Stimulated activated naive CD8-positive, alpha-beta T cell treated with anti-CD3 and anti-CD28 coated beads, Interleukin-15, Interleukin-2, amounts not matched to agents 100 ng/mL and 50 ng/mL, for 24 hours (primary cell): ENCODE measurements around the gene POLR3G.
A peak's percentile ranks its signal among the peaks of the same experiment; 100 is the strongest.

Experiments used
- H3K27ac Mint-ChIP-seq: one replicate; pipeline ENCODE4 v1.8.0; 2021; ENCODE audit warnings: mild to moderate bottlenecking, mixed read lengths
- H3K27me3 Mint-ChIP-seq: one replicate; pipeline ENCODE4 v1.8.0; 2021; ENCODE audit warnings: mixed read lengths
- H3K36me3 Mint-ChIP-seq: one replicate; pipeline ENCODE4 v1.8.0; 2021; ENCODE audit warnings: low read depth, mixed read lengths
- H3K4me1 Mint-ChIP-seq: one replicate; pipeline ENCODE4 v1.8.0; 2021; ENCODE audit warnings: low read depth, mixed read lengths
- H3K4me3 Mint-ChIP-seq: one replicate; pipeline ENCODE4 v1.8.0; 2021; ENCODE audit warnings: mild to moderate bottlenecking, mixed read lengths
- H3K9me3 Mint-ChIP-seq: one replicate; pipeline ENCODE4 v1.8.0; 2021; ENCODE audit warnings: mixed read lengths

Gene POLR3G

GRCh38 chr5:90553711-90554110 lies 79.0 kb downstream of the POLR3G start:
- Mint-ChIP-seq H3K27ac (no peak overlapping the region), H3K36me3 (no peaks in the 10 kb centered on the region), H3K27me3 (peaks cover 56% of the 10 kb centered on the region), H3K4me3 (no peak overlapping the region), H3K4me1 (peaks cover 8% of the 10 kb centered on the region), H3K9me3 (no peaks in the 10 kb centered on the region)

- Mint-ChIP-seq H3K27ac (no peak overlapping the region), H3K27me3 (peaks cover 61% of the 10 kb centered on the region), H3K4me3 (no peak overlapping the region), H3K9me3 (no peaks in the 10 kb centered on the region), H3K4me1 (peaks cover 8% of the 10 kb centered on the region), H3K36me3 (no peaks in the 10 kb centered on the region)
These were observed 79.8 kb downstream of the POLR3G start for GRCh38 chr5:90554358-90555006.

GRCh38 chr5:90555666-90556065 lies 81.0 kb downstream of the POLR3G start:
- Mint-ChIP-seq H3K9me3 (no peaks in the 10 kb centered on the region), H3K4me3 (no peak overlapping the region), H3K36me3 (no peaks in the 10 kb centered on the region), H3K4me1 (peaks cover 8% of the 10 kb centered on the region), H3K27me3 (peaks cover 70% of the 10 kb centered on the region), H3K27ac (no peak overlapping the region)

- Mint-ChIP-seq H3K27me3 (peaks cover 74% of the 10 kb centered on the region), H3K4me3 (no peak overlapping the region), H3K4me1 (peaks cover 8% of the 10 kb centered on the region), H3K36me3 (no peaks in the 10 kb centered on the region), H3K9me3 (no peaks in the 10 kb centered on the region), H3K27ac (no peak overlapping the region)
These were observed 82.7 kb downstream of the POLR3G start for GRCh38 chr5:90557391-90557790.

GRCh38 chr5:90557871-90558270 lies 83.2 kb downstream of the POLR3G start:
- H3K4me3 Mint-ChIP-seq: peak overlapping the region; percentile 53
- H3K27me3 Mint-ChIP-seq: peaks cover 73% of the 10 kb centered on the region
- peaks cover 8% of the 10 kb centered on the region for H3K4me1 Mint-ChIP-seq
- no peaks in the 10 kb centered on the region for H3K9me3 Mint-ChIP-seq
- H3K36me3 Mint-ChIP-seq: no peaks in the 10 kb centered on the region
- H3K27ac Mint-ChIP-seq: no peak overlapping the region

GRCh38 chr5:90558344-90559192 lies 83.9 kb downstream of the POLR3G start, which contains the start of gene ADGRV1:
Gene ADGRV1, plus strand, starts transcription at chr5:90558797. Its CDS starts 99 bp downstream, at chr5:90558896.
- peaks cover 69% of the 10 kb centered on the region for H3K27me3 Mint-ChIP-seq
- no peak within 1 kb of the TSS for H3K27ac Mint-ChIP-seq
- H3K4me3 Mint-ChIP-seq: peak within 1 kb of the TSS; percentile 53
- H3K4me1 Mint-ChIP-seq: peaks cover 8% of the 10 kb centered on the region
- H3K9me3 Mint-ChIP-seq: no peaks in the 10 kb centered on the region
- H3K36me3 Mint-ChIP-seq: no peaks in the 10 kb centered on the region

- H3K36me3 Mint-ChIP-seq: no peaks in the 10 kb centered on the region
- H3K27me3 Mint-ChIP-seq: peaks cover 70% of the 10 kb centered on the region
- no peaks in the 10 kb centered on the region for H3K9me3 Mint-ChIP-seq
- no peak overlapping the region for H3K4me3 Mint-ChIP-seq
- peaks cover 8% of the 10 kb centered on the region for H3K4me1 Mint-ChIP-seq
- H3K27ac Mint-ChIP-seq: no peak overlapping the region
These were observed 86.1 kb downstream of the POLR3G start for GRCh38 chr5:90560771-90561170.

- Mint-ChIP-seq H3K27ac (no peak overlapping the region), H3K27me3 (peaks cover 60% of the 10 kb centered on the region), H3K4me1 (peaks cover 8% of the 10 kb centered on the region), H3K9me3 (no peaks in the 10 kb centered on the region), H3K36me3 (no peaks in the 10 kb centered on the region), H3K4me3 (no peak overlapping the region)
These were observed 87.1 kb downstream of the POLR3G start for GRCh38 chr5:90561766-90562165.

GRCh38 chr5:90562341-90562740 lies 87.7 kb downstream of the POLR3G start:
- Mint-ChIP-seq H3K27me3 (peaks cover 58% of the 10 kb centered on the region), H3K27ac (no peak overlapping the region), H3K4me3 (no peak overlapping the region), H3K36me3 (no peaks in the 10 kb centered on the region), H3K9me3 (no peaks in the 10 kb centered on the region), H3K4me1 (peaks cover 8% of the 10 kb centered on the region)

- no peak overlapping the region for H3K4me3 Mint-ChIP-seq
- no peaks in the 10 kb centered on the region for H3K9me3 Mint-ChIP-seq
- peaks cover 6% of the 10 kb centered on the region for H3K4me1 Mint-ChIP-seq
- no peaks in the 10 kb centered on the region for H3K36me3 Mint-ChIP-seq
- peaks cover 54% of the 10 kb centered on the region for H3K27me3 Mint-ChIP-seq
- no peak overlapping the region for H3K27ac Mint-ChIP-seq
These were observed 88.4 kb downstream of the POLR3G start for GRCh38 chr5:90563108-90563507.
